Measurements from ENCODE around the gene FNBP1.

The FNBP1 gene

DNA sequence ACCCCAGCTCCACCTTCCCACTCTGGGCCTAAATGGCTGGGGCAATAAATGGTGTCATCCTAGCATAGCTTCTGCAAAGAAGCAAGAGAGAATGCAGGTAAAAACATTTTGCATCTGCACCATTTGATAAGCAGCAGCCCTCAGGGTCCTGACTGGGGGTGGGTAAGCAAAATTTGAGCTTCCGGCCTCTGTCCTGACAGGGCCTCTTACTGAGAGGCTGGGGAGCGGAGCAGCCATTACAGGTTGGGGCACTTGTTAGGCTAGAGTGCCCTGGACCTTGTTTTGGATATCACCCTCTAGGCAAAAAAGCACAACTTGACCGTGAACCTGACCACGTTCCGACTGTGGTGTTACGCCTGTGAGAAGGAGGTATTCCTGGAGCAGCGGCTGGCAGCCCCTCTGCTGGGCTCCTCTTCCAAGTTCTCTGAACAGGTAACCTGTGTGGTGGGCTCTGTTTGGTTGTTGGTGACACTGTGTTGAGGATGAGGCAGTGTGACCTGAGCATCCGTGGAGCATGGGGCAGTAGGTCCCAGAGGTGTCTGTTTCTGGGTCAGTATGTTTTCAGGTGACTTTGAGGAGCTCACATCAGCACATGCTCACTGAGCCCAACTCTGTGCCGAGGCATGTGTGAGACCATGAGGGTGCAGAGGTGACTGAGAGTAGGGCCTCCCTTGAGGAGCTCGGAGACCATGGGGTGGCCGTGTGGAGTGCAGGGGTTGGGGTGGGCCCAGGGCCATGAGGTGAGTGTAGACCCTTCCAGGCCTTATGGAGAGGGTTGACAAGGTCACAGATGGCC is 184.6 kb downstream of the FNBP1 start:
- DNase-seq (ENCODE audit: extremely low read depth, low read depth), result no peak
- TF ChIP-seq CTCF (IDR thresholded peaks at IDR 0.05; ENCODE audit: low read depth, low read length), result no peak

- DNase-seq (ENCODE audit: extremely low read depth, low read depth), result no peak
Measured at GRCh38 chr9:129857207-129857606, 185.8 kb downstream of the FNBP1 start.

GRCh38 chr9:129854588-129855110 is 188.3 kb downstream of the FNBP1 start:
- TF ChIP-seq CTCF (IDR thresholded peaks at IDR 0.05; ENCODE audit: low read depth, low read length), result no peak
- DNase-seq (ENCODE audit: extremely low read depth, low read depth), result no peak

More at GRCh38 chr9:129857207-129857606, 185.8 kb downstream of the FNBP1 start:
- TF ChIP-seq CTCF (IDR thresholded peaks at IDR 0.05; ENCODE audit: low read depth, low read length), result no peak

DNA sequence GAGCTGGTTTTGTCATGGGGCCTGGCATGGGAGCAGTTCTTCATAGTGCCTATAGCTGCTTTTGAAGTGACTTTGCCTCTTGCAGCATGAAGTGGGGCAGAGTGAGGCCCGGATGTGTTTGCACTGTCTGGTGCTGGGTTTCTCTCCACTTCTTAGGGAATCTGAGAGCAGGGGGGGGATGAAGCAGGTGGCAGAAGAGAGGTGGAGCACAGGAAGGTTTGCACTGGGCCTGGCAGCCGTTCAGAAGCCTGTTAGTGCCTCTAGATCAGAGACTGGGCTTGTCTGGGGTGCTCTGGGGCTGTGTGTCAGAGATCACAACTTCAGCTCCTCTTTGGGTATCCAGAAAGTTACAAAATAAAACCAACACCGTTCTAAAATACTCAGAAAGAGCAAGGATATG is 189.4 kb downstream of the FNBP1 start:
- DNase-seq (ENCODE audit: extremely low read depth, low read depth), result no peak
- TF ChIP-seq CTCF (IDR thresholded peaks at IDR 0.05; ENCODE audit: low read depth, low read length), result no peak

DNA sequence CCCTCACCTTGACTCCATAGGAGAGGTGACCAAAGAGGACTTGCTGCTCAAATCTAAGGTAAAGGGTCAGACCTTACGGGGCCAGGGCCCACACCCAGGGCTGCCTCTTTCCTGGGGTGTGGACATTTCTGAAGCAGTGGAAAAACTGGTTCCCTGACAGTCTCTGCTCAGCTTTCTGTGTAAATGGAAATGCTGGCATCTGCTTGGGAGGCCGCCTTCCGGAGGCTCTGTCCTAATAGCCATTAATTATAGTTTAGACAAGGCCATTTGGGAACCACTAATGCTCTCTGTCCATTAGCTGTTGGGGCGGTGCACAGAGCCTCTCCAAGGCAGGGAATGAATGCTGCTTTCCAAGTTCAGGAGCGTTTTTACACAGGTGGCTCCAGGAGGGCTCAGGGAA is 190.4 kb downstream of the FNBP1 start:
- TF ChIP-seq CTCF (IDR thresholded peaks at IDR 0.05; ENCODE audit: low read depth, low read length), result no peak
- no peak for DNase-seq (ENCODE audit: extremely low read depth, low read depth)

DNA sequence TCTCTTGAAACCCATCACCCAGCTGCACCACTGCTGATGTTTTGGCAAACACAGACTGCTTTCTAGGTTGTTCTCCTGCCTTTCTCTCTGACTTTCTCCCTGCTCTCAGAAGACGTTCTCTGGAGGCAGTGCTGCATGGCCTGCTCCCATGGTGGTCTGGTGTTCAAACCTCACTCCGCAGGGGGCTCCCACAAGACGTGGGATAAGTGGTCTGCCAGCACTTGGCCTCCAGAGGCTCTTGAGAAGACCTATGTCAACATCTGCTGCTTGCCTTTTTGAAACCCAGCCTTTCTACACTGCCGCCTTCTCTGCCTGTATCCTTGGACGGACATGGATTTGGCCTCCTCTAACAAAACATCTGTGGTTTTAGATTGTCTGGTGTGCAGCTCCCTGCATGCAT is 191.2 kb downstream of the FNBP1 start:
- no peak for TF ChIP-seq CTCF (IDR thresholded peaks at IDR 0.05; ENCODE audit: low read depth, low read length)
- no peak for DNase-seq (ENCODE audit: extremely low read depth, low read depth)

DNA sequence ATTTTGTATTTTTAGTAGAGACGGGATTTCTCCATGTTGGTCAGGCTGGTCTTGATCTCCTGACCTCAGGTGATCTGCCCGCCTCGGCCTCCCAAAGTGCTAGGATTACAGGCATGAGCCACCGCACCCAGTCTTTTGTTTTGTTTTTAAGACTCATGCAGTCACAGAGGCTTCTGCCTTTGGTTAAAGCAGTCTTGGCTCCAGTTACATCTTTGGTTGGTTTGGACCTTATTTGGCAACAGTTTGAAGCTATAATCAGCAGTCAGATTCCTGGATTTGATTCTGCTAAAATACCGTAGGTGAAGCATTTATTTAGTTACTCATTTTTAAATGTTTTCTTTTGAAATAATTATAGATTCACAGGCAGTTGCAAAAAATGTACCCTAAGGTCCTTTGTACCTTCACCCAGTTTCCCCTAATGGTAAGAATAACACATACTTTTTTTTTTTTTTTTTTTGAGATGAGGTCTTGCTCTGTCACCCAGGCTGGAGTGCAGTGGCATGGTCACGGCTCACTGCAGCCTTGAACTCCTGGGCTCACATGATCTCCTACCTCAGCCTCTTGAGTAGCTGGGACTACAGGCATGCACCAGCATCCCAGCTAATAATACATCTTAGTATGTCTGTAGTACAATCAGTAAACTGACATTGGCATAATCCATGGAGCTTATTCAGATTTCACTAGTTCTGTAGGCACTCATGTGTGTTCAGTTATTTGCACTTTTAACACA is 192.0 kb downstream of the FNBP1 start:
- no peak for TF ChIP-seq CTCF (IDR thresholded peaks at IDR 0.05; ENCODE audit: low read depth, low read length)
- DNase-seq (ENCODE audit: extremely low read depth, low read depth), result peak; percentile 34

Measured in AG09319 (cell line).